Endothelial cell of hepatic sinusoid (primary cell): ENCODE measurements around the gene PCYOX1L.

ENCODE experiments used
- in situ Hi-C: cut with HindIII; loops from 2 replicates; pipeline ENCODE4 v1.10.0; 2017; ENCODE audit warnings: low sequenced_read_pairs

Gene PCYOX1L

DNA sequence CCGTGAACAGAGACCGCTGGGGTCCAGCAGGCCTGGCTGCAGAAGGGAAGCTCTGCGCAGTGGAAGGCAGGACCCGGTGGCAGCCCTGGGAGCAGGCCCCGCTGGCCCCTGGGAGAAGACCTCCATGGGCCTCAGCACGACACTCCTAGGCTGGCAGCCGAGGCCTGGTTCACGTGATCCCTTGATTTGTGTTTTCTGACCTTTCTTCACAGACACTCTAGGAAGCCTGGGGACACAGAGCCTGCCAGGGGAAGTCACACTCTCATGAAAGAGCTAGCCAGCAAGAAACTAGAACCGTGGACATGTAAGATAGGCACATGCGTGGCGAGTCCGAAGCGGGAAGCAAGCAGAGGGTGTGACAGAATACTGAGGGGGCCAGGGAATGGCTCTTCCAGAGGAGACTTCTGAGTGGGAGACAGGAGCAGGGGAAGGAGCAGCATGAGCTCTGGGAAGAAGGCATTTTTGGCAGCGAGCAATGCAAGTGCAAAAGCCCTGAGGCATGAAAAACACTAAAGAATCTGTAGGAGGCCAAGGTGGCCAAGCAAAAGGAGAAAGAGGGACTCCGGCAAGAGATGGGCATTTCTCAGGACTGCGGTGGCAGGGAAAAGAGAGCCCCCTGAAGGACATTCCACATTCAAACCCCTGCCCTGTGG is 47.8 kb downstream of the PCYOX1L start:
- in situ Hi-C loops = no loop called here

DNA sequence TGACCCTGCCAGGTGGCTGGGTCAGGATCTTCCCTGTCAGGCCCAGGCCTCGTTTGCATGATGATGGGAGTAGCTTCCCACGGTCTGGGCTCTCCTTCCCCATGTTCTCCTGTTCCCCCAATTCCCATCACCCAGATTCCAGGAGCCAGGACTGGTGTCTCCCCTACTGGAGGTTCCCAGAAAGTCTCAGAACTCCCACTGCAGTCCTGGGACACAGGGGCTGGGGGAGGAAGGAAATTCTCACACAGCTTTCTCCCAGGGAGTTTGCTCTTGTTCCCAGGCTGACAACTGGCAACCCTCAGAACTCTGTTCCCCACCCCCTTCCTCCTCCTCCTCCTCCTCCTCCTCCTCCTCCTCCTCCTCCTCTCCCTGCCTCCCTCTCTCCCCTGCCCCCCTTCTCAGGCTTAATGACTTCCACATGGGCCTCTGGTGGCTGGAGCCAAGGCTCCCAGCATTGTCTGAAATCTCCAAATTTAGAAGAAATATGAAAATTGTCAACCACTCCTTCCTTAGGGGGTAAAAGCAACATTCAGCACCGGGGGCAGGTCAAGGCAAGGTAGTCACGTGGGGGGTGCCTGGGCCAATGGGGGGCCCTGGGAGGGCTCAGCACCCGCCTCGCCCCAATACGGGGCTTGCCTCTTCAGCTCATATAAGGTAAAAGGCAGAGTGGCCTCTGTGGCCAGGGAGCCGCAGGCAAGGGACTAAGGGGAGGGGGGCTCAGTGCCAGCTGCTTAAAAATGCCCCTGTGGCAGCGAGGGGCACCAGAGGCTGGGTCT is 48.5 kb downstream of the PCYOX1L start:
- in situ Hi-C loops = no loop called here

DNA sequence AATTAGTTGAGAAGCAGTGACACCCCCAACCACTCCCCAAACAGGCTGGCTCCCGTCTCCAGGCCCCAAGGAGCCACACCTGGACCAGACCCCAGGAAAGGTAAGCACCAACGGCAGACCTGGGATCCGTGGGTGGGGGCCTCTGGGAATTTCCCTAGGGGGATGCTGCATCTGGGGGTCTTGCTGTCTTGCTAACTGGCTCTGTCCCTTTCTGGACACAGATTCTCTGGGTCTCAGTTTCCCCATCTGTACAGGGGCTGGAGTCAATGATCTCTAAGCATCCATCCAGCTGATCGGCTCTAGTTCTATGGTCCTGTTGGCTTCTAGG is 49.1 kb downstream of the PCYOX1L start:
- in situ Hi-C loops = no loop called here

DNA sequence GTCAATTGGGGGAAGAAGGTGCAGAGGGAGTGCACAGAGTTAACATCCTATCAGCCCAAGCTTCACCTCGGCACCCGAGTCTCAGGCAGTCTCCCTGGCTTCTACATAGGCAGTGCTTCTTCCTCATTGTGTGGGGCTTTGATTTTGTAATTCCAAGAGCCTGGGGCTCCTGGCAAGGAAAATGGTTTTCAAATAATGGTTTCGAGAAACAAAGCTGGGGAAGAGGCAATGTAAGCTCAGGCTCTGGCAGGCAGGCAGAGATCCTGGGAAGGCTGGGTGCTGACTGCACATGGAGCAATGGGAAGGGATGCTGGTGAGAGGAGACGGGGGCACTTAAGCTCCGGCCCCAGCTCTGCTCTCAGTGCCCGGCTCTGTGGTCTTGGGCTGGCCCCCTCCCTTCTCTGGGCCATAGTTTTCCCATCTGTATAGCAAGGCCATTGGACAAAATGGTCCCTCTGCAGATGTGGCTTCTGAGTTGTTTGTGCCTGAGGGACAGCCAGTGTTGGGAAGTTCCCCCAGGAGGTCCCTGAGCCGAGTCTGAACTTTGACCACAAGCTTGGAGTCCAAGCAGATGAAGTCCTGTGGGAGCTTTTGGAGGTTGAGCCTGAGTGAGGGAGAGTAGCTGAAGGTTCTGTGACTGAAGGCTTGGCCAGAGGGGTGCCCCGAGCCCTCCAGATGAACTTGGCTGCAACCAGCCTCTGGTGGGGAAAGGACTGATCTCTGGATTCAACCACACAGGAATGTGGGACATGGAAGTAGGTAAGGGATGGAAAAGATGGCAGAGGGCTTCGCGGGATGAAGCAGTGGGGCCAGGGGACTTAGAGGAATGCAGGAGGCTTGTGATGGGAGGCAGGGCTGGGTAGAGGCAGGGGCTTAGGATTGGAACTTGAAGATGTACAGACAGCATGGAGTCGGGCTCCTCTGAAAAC is 49.7 kb downstream of the PCYOX1L start:
- in situ Hi-C loops = no loop called here

DNA sequence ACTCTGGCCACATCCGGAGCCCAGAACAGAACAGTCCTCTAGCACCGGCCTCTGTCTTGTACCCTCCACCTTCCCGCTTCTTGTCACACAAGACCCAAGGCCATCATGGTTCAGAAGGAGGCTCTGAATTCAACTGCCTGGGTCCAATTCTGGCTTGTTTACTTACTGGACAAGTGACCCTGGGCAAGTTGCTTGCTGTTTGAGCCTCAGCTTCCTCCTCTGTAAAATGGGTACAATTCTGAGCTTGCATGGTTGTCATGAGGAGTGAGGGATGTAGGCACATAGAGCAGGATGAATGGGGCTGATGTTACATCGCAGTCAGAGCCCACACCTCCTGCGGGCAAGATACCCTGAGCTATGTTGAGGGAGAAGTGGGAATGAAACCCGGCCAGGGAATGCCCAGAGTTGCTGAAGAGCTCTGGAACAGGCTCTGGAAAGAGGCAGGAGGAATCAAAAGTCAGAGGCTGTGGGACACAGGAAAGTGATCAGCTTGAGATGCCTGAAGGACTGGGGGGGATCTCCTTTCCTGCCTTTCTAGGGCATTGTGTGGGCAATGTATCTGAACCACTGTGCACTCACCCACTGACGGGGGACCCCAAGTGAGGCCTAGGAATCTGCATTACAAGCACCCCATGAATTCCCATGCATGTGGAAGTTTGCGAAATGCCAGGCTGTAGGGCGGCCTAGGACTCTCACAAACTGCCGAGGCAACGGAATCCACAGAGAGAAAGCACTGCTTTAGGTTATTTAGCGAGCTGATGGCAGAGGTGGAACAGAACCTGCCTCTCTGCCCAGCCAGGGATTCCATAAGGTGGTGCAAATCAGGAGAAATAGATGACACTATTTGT is 50.6 kb downstream of the PCYOX1L start:
- in situ Hi-C loops = no loop called here

DNA sequence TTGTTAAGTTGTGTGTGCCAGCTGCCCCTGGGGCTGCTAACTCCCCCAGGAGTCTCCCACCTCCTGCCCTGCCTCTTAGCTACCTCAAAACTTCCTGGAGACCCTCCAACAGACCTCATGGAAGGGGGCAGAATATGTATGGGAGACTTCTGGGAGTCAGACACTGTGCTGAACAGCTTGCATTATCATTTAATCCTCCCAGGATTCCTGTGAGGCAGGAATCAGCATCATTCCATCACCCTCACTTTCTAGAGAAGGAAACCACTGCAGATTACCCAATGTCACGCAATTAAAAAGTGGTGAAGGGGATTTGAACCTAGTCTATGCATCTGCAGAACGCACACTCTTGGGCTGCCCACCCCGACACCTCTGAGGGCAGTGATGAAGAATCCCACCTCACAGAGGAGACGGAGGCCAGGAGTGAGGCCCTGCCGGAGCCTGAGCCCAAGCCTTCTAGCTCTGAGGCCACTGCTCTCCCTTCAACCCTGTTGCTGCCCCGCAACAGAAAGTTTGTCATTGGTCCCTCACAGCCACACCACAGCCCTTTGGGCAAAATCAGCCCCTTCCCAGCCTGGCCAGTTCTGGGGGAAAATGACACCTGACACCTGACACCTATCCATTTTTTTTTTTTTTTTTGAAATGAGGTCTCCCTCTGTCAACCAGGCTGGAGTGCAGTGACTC is 51.6 kb downstream of the PCYOX1L start:
- in situ Hi-C loops = no loop called here

DNA sequence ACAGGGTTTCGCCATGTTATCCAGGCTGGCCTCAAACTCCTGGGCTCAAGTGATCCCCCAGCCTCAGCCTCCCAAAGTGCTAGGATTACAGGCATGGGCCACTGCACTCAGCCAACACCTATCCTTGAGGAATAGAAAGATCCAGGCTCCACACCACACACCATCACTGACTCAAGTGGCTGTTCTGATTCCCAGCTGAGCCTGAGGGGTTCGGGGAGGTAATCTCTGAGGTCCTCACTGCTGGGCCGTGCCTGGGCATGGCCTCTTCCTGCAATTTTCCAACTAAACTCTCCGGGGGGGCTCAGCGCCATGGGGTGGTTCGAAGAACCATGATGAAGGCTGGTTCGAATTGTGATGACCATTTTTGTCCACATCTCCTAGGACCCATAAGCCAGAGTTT is 52.2 kb downstream of the PCYOX1L start:
- in situ Hi-C loops = no loop called here

DNA sequence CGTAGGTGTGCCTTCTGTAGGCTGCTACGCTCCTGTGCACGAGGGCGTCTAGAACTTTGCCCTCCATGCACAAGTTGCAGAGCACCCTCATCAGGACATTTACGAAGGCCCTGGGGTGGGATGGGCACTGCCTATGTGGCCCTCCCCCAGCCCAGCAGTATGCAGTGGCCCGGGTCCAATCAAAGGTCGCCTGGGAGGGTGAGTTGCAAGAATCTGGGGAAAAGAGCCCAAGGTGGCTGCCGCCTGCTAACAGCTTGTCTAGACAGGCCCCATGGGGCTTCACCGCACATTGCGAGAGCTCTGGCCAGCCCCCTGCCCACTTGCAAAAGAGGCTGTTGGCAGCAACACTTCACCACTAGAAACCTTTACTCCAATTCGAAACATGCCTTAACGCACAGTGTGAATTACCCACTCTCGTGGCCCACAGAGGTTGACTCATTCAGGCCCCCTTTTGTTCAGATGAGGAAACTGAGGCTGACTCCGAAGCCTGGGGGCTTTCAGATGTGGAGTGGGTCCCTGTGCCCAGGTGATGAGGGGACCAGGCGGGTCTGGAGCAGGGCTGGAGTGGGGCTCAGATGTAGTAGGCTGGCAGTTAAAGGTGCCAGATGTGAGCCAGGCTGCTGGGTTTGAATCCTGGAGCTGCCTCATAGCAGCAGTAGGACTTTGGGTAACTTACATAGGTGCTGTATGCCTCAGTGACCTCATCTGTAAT is 53.0 kb downstream of the PCYOX1L start:
- in situ Hi-C loops = no loop called here

DNA sequence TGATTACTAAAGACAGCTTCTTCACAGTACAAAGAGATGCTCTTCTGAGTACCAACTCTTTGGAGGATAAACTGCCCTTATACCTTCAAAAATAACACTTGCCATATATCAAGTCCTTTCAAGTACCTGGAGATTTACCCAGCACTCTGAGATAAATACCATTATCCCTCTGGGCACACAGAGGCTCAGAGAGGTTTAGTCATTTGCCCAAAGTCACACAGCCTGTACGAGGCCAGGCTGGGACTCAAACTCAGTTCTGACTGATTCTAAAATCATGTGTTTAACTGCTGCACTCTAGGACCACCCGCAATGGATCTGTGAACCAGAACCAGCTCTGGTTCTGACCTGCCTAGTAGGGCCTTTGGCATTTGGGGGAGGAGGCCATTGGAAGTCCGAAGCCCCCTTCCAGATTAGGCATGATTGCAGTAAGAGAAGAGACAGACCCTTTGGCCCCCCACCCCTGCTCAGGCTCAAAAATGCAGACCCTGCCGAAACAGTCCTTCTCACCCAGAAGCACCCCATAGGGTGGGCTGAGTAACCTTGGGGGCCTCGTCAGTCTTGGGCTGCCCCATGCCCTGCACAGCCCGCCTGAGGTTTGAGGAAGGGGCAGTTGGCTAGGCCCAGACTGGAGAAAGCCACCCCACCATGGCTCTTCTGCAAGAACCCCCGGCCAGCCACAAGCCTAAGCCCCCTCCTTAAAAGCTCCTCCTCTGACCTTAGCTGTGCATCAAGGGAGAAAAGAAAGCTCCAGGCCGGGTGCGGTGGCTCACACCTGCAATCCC is 54.1 kb downstream of the PCYOX1L start:
- in situ Hi-C loops = no loop called here

DNA sequence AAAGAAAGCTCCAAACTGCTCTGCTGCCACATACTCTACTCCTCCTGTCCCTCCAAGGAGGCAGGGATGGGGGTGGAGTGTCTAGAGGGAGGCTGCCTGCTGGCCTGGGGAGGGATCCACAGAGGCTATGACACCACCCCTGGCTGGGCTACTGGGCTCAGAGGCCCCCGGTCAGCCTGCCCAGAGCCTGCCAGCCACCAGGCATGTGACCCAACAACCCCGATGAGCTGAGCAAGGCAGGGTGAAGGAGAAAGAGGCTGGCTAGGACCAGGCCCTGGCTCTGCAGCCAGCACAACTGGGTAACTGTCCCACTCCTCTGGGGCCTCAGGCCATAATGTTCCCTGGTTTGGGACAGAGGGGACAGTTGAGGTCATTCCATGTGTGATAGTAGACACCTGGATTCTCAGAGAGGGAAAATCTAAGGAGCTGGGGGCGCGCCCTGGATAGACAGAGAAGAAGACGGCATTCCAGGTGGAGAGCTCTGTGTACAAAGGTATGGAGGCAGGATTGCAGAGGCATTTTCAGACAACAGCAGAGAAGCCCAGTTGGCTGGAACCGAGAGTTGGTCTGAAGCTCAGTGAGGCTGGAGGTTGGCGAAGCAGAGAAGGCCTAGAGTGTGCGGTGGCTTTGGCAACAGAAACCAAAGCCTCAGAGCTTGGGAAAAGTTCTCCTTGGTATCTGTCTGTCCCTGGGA is 55.1 kb downstream of the PCYOX1L start:
- in situ Hi-C loops = no loop called here

DNA sequence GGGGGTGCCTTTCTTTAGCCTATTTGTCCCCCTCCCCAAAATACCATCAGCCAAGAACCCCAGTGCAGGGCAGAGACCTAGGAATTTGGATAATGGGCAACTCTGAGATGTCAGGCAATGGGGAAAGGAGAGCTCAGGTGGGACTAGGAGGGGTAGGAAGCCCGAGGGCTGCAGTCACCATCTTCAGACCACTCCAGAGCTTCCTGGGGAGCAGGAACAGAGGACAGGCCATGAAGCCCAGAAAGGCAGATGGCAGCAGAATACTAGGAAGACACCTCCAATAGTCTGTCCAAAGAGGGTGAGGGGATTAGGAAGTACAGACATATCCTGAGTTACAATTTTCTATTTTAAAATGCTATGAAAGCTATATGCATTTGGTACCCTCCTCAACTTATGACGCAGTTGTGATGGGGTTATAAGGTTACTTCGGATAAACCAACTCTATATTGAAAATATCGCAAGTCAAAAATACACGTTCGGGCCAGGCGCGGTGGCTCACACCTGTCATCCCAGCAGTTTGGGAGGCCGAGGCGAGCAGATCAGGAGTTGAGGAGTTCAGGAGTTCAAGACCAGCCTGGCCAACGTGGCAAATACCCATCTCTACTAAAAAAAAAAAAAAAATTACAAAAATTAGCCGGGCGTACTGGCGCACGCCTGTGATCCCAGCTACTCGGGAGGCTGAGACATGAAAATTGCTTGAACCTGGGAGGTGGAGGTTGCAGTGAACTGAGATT is 55.8 kb downstream of the PCYOX1L start:
- in situ Hi-C loops = no loop called here

DNA sequence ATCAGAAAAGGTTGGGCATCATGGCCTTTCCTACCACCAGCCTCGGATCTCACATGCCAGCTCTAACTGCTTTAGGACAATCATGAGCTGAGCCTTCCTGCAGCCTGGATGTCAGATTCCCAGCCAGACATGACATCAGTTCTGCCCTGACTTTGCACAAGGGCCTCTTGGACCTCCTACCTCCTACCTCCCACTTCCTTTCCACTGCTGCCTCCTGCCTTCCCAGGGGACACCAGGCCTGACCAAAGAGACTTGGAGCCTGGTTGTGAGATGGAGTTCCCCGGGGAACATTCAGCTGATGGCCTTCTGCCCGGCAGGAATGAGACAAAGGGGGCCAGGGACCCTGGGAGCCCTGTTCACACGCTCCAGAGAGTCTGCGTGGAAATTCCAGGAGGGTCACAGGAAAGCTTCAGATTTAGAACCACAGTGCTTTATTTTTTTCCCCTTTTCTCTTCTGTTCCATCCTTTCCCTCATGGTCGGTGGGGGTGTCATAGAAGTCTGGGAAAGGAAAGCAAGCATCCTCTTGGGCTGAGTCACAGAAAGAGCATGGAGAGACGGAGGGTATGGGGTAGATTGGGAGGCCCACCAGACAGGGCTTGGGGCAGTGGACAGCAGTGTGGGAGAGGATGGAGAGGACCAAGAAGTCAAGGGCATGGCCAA is 56.7 kb downstream of the PCYOX1L start:
- in situ Hi-C loops = no loop called here

DNA sequence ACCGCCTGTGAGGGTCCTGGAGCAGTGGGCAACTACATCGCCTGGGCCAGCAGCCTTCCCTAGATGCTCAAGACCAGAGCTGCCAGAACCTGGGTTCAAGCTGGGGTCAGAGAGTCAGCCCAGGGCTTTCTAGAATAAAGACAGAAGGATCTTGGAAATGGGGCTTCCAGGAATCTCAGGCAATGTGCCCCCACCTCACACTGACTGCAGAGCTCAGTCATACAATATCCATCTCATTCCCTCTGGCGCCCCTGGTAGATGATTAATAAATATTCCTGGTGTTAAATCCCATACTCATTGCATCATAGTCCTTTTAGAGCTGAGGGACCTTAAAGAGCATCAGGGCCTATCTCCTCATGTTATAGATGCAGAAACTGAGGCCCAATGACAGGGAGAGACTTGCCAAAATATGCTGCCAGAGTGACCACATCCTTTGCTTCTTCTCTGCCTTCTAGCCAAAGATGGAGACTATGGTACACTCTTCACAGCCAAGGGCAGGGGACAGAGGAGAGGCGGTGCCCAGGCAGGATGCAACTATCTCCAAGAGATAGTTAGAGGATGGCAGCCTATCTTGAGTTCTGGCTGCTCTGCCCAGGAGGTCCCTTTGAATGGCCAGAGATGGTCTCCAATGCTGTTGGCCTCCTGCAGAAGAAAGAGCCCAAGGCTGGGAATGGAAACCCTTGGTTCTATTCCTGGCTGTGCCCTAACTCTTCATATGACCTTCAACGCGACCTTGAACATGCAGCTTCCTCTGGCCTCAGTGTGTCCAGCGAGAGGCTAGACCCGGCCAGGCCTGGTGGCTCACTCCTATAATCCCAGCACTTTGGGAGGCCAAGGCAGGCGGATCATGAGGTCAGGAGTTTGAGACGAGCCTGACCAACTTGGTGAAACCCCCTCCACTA is 57.5 kb downstream of the PCYOX1L start:
- in situ Hi-C loops = no loop called here

DNA sequence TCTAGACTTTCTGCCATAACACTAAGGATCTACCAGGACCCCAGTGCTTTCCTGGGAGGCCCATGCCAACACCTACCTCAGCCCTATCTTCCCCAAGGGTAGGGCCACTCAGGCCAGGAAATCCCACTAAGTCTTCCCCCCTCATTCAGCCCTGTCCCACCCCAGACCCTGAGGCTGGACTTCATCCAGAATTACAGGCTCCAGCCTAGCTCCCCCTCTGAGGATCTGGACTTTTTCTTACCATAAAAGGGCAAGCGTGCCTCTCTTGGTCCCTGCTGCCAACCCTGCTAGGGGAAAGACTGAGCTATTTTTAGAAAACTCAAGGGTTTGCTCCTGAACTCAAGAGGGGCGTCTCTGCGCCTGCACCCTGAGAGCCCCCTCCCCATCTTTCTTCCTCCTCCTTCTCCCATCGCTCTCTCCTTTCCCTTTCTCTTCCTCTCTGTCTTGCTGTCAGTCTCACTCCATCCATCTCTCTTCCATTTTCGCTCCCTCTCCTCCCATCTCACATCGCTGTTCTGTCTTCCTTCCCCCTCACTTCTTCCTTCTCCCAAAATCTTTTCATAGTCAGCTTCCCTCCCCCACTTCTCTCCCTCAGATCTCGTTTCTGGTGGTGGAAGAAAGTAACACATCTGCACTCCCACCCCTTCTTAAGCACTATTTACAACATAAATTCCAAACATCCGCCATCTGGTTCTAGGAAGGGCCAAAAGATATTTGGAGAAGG is 59.3 kb downstream of the PCYOX1L start:
- in situ Hi-C loops = no loop called here

DNA sequence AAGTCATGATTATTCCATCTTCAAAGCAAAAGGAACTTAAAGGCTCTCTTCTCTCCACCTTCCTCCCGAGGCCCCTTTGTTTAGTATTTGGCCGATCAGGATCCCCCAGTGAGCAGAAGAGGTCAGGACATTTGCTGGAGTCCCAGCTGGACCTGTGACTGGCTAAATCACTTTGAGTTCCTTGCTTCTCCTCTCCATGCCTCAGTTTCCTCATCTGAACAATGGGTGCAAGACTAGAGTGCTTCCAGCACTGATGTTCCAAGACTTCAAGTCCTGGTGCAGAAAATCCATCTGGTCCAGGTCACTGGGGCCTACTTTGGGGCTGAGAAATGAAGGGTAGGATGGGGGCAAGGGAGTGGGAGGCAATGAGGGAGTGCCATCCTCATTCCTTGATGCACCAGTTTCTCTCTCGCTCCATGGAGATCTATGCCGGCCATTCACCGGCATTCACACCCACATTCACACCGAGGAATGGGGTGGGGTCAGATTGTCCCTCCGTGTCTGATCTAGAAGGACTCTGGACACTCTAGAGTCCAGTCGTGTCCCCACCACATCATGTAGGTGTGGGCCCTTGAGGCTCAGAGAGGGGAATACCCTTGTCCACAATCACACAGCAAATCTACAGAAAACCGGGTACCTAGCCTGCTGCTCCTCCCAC is 60.0 kb downstream of the PCYOX1L start:
- in situ Hi-C loops = no loop called here
